Endothelial cell of umbilical vein (primary cell): ENCODE results near the gene ZSWIM7. TPM values are rescaled to one million over a fixed set of nuclear protein-coding genes. Genes with fewer than 3 reads are reported as not detected.
A peak's percentile ranks its signal among the peaks of the same experiment; 100 is the strongest.

Source experiments
- BruUV-seq: library from RNA; stranded (reverse); fragments of 400-500 nt; replicated peaks from 2 replicates; lab custom pipeline; 2021; lab: Mats Ljungman, UMichigan
- CTCF ChIA-PET: fragments of 300-600, 350-600 bp; sonication (Branson Sonifier 250); formaldehyde crosslinking; loops from one replicate; lab custom pipeline; 2021; ENCODE audit warnings: antibody characterized with exemption, inconsistent platforms; lab: Charles Lee
- POLR2A ChIA-PET: fragments of 300-600, 350-600 bp; sonication (Branson Sonifier 250); formaldehyde crosslinking; loops from one replicate; lab custom pipeline; 2021; ENCODE audit warnings: antibody characterized with exemption, inconsistent platforms; lab: Charles Lee
- DNase-seq: peaks from one replicate; pipeline ENCODE4 v3.0.0-alpha.2; 2011; ENCODE audit warnings: low read depth, low spot score
- FAIRE-seq: peaks from 2 replicates; lab custom pipeline; 2011; peaks lifted over from hg19 to GRCh38; lab: Jason Lieb, UNC
- H2AFZ ChIP-seq: 2 replicates; pipeline ENCODE4 v1.6.0; 2012; ENCODE audit warnings: low read depth, low read length, control low read depth, inconsistent platforms
- H3K27ac ChIP-seq: 2 replicates; pipeline ENCODE4 v1.5.1; 2011; ENCODE audit warnings: low read depth, mild to moderate bottlenecking, control low read depth, low read length, moderate library complexity; ENCODE audit not compliant: insufficient read depth
- H3K27me3 ChIP-seq, 2 experiments: 2 replicates each; pipeline versions ENCODE4 v1.6.0 to v1.6.1; 2011; ENCODE audit warnings: low read length in 2 of 2, mixed read lengths in 1 of 2; ENCODE audit not compliant: control insufficient read depth in 2 of 2, insufficient read depth in 2 of 2
- H3K36me3 ChIP-seq, 2 experiments: 2 replicates in 1 of 2; 3 replicates in 1 of 2; pipeline ENCODE4 v1.5.1; 2011; ENCODE audit warnings: low read length in 2 of 2, mild to moderate bottlenecking in 1 of 2, moderate library complexity in 1 of 2; ENCODE audit not compliant: control insufficient read depth in 2 of 2, insufficient read depth in 2 of 2; ENCODE audit errors: extremely low read depth in 1 of 2
- H3K4me1 ChIP-seq: 3 replicates; pipeline ENCODE4 v1.5.1; 2011; ENCODE audit warnings: mild to moderate bottlenecking, low read length; ENCODE audit not compliant: control insufficient read depth, insufficient read depth; ENCODE audit errors: extremely low read depth
- H3K4me2 ChIP-seq: 2 replicates; pipeline ENCODE4 v1.6.1; 2011; ENCODE audit warnings: low read length, control low read depth, mixed read lengths; ENCODE audit not compliant: insufficient read depth
- H3K4me3 ChIP-seq, 3 experiments: fragments of 200-600 bp in 1 of 3; sonication (generic), shearing (Covaris generic) in 1 of 3; replicated peaks in 1 of 3; 2 replicates each; pipeline ENCODE4 v1.5.1; 2011 to 2016; ENCODE audit warnings: control low read depth in 3 of 3, low read length in 3 of 3, mild to moderate bottlenecking in 2 of 3, inconsistent platforms in 1 of 3, low read depth in 1 of 3, moderate library complexity in 1 of 3; ENCODE audit not compliant: insufficient read depth in 1 of 3
- H3K79me2 ChIP-seq: 2 replicates; pipeline ENCODE4 v1.6.0; 2012; ENCODE audit warnings: low read length, inconsistent platforms; ENCODE audit not compliant: control insufficient read depth, insufficient read depth
- H3K9ac ChIP-seq: replicated peaks from 2 replicates; pipeline ENCODE3; 2011; ENCODE audit warnings: low read length, control low read depth; ENCODE audit not compliant: insufficient read depth; ENCODE audit errors: extremely low read depth
- H3K9me1 ChIP-seq: replicated peaks from 3 replicates; pipeline ENCODE4 v1.6.0; 2011; ENCODE audit warnings: mild to moderate bottlenecking, low read length; ENCODE audit not compliant: control insufficient read depth, insufficient read depth; ENCODE audit errors: extremely low read depth
- H3K9me3 ChIP-seq: replicated peaks from 2 replicates; pipeline ENCODE4 v1.5.1; 2012; ENCODE audit warnings: low read length, inconsistent platforms; ENCODE audit not compliant: control insufficient read depth, insufficient read depth
- H4K20me1 ChIP-seq: replicated peaks from 2 replicates; pipeline ENCODE3; 2011; ENCODE audit warnings: mild to moderate bottlenecking, low read length; ENCODE audit not compliant: control insufficient read depth, insufficient read depth; ENCODE audit errors: extremely low read depth
- FOS ChIP-seq: IDR thresholded peaks from 2 replicates; pipeline ENCODE4 v1.6.1; 2011; ENCODE audit warnings: mild to moderate bottlenecking, low read length, moderate library complexity, borderline replicate concordance; ENCODE audit not compliant: insufficient read depth
- GATA2 ChIP-seq: IDR thresholded peaks from 2 replicates; pipeline ENCODE4 v1.7.0; 2011; ENCODE audit warnings: low read depth, mild to moderate bottlenecking, moderate library complexity, mixed read lengths, low read length; ENCODE audit not compliant: insufficient read length, insufficient read depth
- JUN ChIP-seq: IDR thresholded peaks from 2 replicates; pipeline ENCODE4 v1.6.1; 2011; ENCODE audit warnings: borderline replicate concordance, low read depth; ENCODE audit not compliant: insufficient read length, insufficient read depth
- MYC ChIP-seq: IDR thresholded peaks from one replicate; pipeline ENCODE4 v1.6.1; 2011; ENCODE audit warnings: mild to moderate bottlenecking, low read depth, low read length
- POLR2AphosphoS5 ChIP-seq: IDR thresholded peaks from 2 replicates; pipeline ENCODE4 v1.6.1; 2012; ENCODE audit warnings: low read depth, mild to moderate bottlenecking, control low read depth, low read length, moderate library complexity; ENCODE audit not compliant: insufficient read depth
- dilution Hi-C: fragments of 300-500 bp; cut with MboI; formaldehyde crosslinking; loops from one replicate; pipeline ENCODE4 v1.15.0; 2019; ENCODE audit warnings: low sequenced_read_pairs; ENCODE audit not compliant: extremely low pct_ligation_motif_present
- intact Hi-C: fragments of 100-400 bp; cut with micrococcal nuclease; formaldehyde crosslinking; loops from one replicate; pipeline ENCODE4 v1.10.0; 2022
- polyA plus RNA-seq, 4 experiments: library from polyadenylated mRNA; depleted of rRNA in 3 of 4; stranded (reverse) in 3 of 4; unstranded in 1 of 4; fragments of >200 nt; gene quantifications; 2 replicates each; pipeline versions ENCODE4 v1.2.1 to v1.2.3, GENCODE V29; 2011 to 2012; ENCODE audit warnings: missing spikeins in 1 of 4
- total RNA-seq: library from RNA; stranded (reverse); gene quantifications from 2 replicates; pipeline ENCODE4 v1.2.3, GENCODE V29; 2021
- TF ChIP-seq, protein P1 (sequence below), 2 donors: IDR thresholded peaks; 1 replicate in 1 of 2; 2 replicates in 1 of 2; pipeline ENCODE4 v1.5.1; 2011; ENCODE audit warnings: low read length in 2 of 2, mild to moderate bottlenecking in 2 of 2, moderate library complexity in 2 of 2, control low read depth in 1 of 2, inconsistent platforms in 1 of 2, low read depth in 1 of 2; ENCODE audit not compliant: insufficient read depth in 1 of 2; ENCODE audit errors: extremely low read depth in 1 of 2

ZSWIM7 gene
- total and polyA plus RNA-seq, 2 donors (not counting 3 experiments of a cell fraction or from before 2014, with no cell fraction given) = 18.0 to 33.8 TPM

DNA sequence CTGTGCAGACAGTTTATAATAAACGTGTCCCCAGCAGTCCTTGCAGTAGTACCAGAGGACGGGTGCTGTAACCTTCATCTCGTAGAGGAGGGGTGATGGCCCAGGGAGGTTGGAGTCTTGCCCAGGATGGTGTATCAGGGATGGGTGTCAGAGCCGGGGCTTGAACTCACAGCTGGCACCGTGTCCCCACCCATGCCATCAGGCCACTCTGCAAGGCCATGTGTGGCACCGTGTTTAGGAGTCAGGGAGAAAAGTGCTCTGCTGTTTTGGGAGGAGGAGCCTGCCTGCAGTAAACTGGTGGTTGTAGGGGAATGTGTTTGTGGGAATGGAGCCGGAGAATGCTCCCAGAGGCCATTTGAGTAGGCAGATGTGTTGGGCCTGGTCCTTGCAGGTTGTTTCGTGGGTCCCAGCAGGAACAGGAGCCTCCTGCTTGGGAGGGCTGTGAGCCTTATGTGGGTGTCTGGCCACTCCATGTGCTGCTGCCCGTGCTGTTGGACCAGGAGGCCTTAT is 52.8 kb downstream of the ZSWIM7 start:
- no TSS peak for BruUV-seq

More for the DNA sequence above, 52.8 kb downstream of the ZSWIM7 start:
- Histone ChIP-seq H4K20me1 (no peaks in the 10 kb centered on the region), H3K9me1 (no peaks in the 10 kb centered on the region), H3K36me3 (no peaks in the 10 kb centered on the region), H3K4me2 (peak overlapping the region; percentile 92), H3K4me3 (peak overlapping the region in 1 of 3 experiments; percentile 67), H3K9ac (peak overlapping the region; percentile 76), H2AFZ (peak overlapping the region; percentile 41), H3K27ac (no peak overlapping the region), H3K79me2 (peaks cover 36% of the 10 kb centered on the region), H3K4me1 (peaks cover 26% of the 10 kb centered on the region), H3K9me3 (no peaks in the 10 kb centered on the region), H3K27me3 (no peaks in the 10 kb centered on the region)
- FAIRE-seq (peak; percentile 12), DNase-seq (peak; percentile 15)
- ChIA-PET CTCF (interaction anchor here (0.7 to 5.7 kb wide), 4 partner anchors 10 to 50 kb away, joined by 3 to 133 read pairs (median 12); partner anchors contain the start of genes TTC19 and ZSWIM7), POLR2A (interaction anchor here (0.6 kb wide), 1 partner anchor 319 kb away, joined by 11 read pairs; no protein-coding TSS in a partner anchor)
- dilution Hi-C loops (no loop called here), intact Hi-C loops (no loop called here)
- TF ChIP-seq FOS (no peak), MYC (no peak), POLR2AphosphoS5 (no peak), GATA2 (no peak), JUN (no peak)
- TF ChIP-seq, protein P1, sequence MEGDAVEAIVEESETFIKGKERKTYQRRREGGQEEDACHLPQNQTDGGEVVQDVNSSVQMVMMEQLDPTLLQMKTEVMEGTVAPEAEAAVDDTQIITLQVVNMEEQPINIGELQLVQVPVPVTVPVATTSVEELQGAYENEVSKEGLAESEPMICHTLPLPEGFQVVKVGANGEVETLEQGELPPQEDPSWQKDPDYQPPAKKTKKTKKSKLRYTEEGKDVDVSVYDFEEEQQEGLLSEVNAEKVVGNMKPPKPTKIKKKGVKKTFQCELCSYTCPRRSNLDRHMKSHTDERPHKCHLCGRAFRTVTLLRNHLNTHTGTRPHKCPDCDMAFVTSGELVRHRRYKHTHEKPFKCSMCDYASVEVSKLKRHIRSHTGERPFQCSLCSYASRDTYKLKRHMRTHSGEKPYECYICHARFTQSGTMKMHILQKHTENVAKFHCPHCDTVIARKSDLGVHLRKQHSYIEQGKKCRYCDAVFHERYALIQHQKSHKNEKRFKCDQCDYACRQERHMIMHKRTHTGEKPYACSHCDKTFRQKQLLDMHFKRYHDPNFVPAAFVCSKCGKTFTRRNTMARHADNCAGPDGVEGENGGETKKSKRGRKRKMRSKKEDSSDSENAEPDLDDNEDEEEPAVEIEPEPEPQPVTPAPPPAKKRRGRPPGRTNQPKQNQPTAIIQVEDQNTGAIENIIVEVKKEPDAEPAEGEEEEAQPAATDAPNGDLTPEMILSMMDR (IDR thresholded peaks at IDR 0.05; ENCODE audit: extremely low read depth in 1 of 2, insufficient read depth in 1 of 2, low read depth in 1 of 2, low read length in 2 of 2) = no peak
